GM18517 (cell line): ENCODE results near the gene CFAP70.

Experiments used
- ATAC-seq: cut with Tn5 transposase; IDR thresholded peaks from one replicate; pipeline ENCODE4 v1.9.1; 2021; ENCODE audit warnings: mild to moderate bottlenecking, moderate library complexity; ENCODE audit not compliant: unreplicated experiment

The CFAP70 gene

DNA sequence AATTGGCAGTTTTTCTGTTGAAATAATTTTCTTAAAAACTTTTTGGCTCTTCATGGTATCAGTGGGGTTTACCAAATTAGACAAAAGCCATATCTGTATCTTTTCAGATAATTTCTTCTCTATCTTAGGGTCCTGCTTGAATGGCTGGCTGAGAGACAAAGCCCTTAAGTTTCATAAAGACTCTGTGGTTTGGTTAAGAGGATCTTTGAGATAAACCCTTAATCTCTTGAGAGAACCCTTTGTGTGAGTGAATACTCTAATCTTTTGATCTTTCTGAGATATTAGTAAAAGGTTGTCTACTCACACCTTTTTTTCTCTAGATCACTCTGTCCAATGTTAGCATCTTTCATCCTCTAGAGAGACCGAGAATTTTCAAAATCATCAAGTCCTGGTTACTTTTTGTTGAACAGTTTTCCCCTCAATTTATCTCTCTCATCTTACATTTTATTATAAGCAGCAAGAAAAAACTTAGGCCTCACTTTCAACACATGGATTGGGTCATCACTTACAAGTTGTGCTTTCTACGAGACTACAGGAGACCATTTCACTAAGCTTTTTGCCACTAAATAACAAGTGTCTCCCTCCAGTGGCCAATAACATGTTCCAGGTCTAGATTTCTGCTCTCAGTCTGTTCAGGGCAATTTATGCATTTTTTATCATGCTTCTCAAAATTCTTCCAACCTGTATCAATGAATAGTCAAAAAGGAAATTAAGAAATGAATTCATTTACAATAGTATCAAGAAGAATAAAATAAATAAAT is 140.1 kb downstream of the CFAP70 start:
- ATAC-seq, result no peak

DNA sequence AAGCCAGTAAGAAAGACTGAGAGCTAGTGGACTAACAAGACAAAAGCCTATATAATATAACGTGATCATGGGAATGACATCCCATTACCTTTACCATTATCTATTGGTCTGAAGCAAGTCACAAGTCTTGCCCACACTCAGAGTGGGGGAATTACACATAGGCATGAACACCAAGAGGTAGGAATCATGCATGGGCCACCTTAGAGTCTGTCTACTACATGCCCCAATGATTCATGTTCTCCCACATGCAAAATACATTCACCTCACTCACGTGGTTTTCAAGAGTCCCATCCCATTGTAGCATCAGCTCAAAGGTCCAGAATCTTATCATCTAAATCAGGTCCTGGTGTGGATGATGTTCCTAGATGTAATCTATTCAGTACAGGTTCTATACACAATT is 141.0 kb downstream of the CFAP70 start:
- no peak for ATAC-seq

DNA sequence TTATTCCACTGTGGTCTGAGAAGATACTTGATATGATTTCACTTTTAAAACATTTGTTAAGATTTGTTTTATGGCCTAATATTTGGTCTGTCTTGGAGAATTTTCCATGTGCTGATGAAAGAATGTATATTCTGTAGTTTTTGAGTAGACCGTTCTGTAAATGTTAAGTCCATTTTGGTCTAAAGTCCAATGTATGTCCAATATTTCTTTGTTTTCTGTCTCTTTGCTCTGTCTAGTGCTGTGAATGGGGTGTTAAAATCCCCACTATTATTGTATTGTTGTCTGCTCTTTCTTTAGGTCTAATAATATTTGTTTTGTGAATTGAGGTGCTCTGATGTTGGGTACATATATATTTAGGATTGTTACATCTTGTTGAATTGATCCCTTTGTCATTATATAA is 142.9 kb downstream of the CFAP70 start:
- no peak for ATAC-seq

DNA sequence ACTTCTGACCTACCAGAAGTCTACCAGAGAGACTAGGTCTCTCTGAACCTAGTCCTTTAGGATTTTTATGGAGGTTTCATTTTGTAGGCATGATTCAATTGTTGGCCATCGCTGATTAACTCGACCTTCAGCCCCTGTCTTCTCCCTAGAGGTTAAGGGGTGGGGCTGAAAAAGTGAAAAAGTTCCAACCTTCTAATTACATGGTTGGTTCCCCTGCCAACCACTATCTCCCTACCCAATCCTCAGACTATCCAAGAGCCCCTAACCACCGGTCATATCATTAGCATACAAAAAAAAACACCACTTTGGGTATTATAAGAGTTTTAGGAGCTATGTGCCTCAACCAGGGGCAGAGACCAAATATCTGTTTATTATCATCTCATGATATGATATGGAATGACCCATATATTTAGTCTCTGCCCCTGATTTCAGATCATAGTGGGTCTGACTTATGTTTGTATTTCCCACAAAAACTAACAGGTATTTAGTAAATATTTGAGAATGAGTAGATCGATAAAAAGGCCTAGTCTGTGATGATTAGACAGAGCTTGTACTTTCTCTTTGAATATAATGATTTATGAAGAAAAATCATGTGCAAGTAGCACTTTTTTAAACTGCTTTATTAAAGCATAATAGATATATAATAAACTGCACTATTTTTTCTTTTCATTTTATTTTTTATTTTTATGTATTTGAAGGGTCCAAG is 147.4 kb downstream of the CFAP70 start:
- ATAC-seq, result no peak

DNA sequence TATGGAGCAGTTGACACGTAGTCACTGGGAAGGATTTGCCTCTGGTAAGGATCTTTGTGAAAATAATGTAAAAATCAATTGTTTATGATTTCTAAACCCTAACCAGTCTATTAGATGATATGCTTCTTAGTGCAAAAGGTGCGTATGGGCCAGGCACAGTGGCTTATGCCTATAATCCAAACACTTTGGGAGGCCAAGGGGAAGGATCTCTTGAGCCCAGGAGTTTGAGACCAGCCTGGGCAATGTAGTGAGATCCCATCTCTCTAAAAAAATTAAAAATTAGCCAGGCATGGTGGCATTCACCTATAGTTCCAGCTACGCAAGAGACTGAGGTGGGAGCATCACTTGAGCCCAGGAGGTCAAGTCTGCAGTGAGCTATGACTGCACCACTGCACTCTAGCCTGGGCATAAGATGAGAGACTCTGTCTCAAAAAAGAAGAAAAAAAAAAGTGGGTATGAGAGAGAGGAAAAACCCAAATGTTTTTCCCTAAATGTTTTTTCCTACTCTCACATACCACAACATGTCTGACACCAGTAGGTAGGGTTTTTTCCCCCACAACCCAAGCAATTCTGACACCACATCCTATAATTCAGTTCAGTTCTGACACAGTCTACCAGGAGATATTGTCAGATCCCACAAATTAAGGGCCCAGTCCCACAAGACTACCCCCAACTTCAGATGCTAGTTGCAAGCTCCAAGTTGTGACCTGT is 148.1 kb downstream of the CFAP70 start:
- no peak for ATAC-seq

DNA sequence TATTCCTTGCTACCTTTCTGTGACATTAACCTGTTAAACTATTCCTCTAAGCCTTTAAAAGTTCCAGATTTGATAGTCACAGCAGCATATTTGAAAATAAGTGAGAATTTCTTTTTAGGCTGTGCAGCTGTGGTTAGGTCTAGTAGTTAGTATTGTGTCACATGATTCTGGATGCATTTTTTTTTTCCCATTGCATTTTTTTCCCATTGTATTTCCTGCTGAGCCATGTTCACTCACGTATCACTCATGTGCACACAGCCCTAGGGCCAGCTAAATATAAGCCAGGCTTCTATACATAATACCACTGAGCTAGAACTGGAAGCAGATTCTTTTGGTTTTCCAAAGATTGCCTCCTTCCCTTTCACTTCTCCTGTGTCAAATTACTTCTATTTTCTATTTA is 149.0 kb downstream of the CFAP70 start:
- no peak for ATAC-seq

DNA sequence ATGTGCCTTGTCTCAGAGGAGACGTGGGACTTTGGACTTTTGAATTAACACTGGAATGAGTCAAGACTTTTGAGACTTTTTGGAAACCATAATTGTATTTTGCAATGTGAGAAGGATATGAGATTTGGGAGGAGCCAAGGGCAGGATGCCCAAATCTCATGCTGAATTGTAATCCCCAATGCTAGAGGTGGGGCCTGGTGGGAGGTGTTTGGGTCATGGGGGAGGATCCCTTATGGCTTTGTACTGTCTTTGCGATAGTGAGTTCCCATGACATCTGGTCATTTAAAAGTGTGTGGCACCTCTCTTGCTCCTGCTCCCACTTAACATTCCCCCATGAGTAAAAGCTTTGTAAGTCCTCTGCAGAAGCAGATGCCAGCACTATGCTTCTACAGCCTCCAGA is 150.8 kb downstream of the CFAP70 start:
- no peak for ATAC-seq

DNA sequence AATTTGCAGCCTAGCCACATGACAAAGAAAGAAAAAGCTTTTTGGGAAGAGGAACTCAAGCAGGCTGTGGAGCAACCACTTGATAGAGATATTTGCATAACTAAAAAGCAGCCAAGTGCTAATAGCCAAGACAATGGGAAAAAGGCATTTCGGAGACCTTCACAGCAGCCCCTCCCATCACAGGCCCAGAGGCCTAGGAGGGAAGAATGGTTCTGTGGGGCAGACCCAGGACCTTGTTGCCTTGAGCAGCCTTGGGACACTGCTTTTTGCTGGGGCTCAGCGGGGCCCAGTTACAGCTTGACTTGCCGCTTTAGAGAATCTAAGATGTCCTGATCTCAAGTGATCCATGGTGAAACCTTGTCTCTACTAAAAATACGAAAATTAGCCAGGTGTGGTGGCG is 152.3 kb downstream of the CFAP70 start:
- no peak for ATAC-seq

DNA sequence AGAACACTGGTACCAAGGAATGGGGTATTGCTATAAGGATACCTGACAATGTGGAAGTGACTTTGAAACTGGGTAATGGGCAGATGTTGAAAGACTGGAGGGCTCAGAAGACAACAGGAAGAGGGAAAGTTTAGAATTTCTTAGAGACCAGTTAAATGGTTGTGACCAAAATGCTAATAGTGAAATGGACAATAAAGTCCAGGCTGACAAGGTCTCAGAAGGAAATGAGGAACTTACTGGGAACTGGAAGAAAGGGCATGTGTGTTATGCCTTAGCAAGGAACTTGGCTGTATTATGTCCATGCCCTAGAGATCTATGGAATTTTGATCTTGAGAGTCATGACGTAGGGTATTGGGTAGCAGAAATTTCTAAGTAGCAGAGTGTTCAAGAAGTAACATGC is 152.8 kb downstream of the CFAP70 start:
- ATAC-seq, result no peak

DNA sequence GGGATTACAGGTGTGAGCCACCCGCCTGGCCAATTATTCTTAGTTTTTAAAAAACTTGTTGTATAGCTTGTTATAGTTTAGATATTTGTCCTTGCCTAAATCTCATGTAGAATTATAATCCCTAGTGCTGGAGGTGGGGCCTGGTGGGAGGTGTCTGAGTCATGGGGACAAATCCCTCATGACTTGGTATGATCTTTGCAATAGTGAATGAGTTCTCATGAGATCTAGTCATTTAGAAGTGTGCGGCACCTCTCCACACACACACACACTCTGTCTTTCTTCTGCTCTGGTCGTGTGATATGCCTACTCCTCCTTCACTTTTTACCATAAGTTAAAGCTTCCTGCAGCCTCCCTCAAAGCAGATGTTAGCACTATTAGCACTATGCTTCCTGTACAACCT is 153.6 kb downstream of the CFAP70 start:
- no peak for ATAC-seq
